ENCODE measurements around the gene ACSS1.

DNA sequence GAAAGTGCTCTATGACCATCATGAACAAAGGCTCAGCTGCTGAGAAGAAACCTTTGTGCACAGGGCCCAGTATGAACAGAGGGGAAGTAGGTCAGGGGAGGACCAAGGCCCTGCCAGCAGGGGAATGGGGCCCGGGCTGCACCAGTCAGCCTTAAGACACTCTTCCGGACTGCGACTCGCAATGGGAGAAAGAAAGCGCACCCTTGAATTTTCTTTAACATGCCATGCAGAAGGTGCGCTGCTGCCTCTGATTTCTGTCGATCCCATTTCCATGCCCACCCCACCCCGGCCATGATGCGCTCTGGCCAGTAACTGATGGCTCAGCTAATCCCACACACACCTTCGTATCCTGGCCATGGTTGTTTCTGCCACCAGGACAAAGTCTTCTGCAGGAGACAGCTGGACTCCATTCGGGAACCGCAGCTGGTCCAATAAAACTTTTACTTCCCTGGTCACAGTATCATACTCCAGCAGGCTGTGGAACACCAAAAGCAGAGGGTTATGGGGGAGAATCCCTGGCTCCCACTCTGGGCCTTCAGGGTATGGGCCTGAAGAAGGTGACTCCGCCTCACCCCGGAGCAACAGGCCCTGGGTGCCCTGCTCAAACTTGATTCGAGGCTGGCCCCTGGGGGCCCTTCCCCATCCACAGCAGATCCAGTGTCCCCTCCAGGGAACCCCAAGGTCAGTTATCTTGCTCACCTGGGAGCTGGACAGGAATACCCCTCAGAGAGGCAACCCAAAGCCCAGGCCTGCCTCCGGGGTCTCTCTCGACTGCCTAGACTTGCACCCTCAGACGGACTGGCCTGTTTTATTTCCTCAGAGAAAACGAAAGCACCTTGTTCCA, 88.5 kb downstream of the ACSS1 start:
- TF ChIP-seq POLR2A (IDR thresholded peaks at IDR 0.05) = no peak
- TF ChIP-seq, protein P1, sequence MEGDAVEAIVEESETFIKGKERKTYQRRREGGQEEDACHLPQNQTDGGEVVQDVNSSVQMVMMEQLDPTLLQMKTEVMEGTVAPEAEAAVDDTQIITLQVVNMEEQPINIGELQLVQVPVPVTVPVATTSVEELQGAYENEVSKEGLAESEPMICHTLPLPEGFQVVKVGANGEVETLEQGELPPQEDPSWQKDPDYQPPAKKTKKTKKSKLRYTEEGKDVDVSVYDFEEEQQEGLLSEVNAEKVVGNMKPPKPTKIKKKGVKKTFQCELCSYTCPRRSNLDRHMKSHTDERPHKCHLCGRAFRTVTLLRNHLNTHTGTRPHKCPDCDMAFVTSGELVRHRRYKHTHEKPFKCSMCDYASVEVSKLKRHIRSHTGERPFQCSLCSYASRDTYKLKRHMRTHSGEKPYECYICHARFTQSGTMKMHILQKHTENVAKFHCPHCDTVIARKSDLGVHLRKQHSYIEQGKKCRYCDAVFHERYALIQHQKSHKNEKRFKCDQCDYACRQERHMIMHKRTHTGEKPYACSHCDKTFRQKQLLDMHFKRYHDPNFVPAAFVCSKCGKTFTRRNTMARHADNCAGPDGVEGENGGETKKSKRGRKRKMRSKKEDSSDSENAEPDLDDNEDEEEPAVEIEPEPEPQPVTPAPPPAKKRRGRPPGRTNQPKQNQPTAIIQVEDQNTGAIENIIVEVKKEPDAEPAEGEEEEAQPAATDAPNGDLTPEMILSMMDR (IDR thresholded peaks at IDR 0.05) = no peak
